HG03378 (cell line): ENCODE measurements around the gene SLC25A44.
"Not testable (repeated sequence)": the region's sequence is repeated elsewhere in the genome, so short reads cannot be mapped to it uniquely, and the experiment has no call there.

Experiments
- ATAC-seq: cut with Tn5 transposase; IDR thresholded peaks from one replicate; pipeline ENCODE4 v1.9.1; 2021; ENCODE audit warnings: mild to moderate bottlenecking, moderate library complexity; ENCODE audit not compliant: unreplicated experiment

Gene SLC25A44

DNA sequence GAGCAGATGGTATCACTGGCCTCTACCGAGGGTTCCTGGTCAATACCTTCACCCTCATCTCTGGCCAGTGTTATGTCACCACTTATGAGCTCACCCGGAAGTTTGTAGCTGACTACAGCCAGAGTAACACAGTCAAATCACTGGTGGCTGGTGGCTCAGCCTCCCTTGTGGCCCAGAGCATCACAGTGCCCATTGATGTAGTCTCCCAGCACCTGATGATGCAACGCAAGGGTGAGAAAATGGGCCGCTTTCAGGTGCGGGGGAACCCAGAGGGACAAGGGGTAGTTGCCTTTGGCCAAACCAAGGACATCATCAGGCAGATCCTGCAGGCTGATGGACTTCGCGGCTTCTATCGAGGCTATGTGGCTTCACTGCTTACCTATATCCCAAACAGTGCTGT is 6.1 kb downstream of the SLC25A44 start:
- no peak for ATAC-seq

DNA sequence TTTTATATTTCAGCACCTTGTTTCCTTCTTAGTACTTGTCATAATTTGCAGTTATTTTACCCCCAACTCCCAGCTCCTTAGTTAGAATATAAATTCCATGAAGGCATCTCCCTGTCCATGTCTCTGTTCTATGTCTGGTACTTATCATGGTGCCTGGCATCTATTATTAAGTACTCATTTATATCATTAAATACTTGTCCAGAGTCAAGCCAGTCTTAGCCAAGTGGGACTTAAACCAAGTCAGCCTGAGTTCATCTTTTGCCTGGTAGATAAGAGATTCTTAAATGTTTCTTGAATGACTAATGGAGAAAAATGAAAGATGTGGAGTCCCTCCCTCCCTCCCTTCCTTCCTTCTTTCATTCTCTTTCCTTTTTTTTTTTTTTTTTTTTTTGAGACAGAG is 9.4 kb downstream of the SLC25A44 start:
- ATAC-seq = no peak

GRCh38 chr1:156204686-156205085 is 10.8 kb downstream of the SLC25A44 start:
- ATAC-seq = no peak

DNA sequence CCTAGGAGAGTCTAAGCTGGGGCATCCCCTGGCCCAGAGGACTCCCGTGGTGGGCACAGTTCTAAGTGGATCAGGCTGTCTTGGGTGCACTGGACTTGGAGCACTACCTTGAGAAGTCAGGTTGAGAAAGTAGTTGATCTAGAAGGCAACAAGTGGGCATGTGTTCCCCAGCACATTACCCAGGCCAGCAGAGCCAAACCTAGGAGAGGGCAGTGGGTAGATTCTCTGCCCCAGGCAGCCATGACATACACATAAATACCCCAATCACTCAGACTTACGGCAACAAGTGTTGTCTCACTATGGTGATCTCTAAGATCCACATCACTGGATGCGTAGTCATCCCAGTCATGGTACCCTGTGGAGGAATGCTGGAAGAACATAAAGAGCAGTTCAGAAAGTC is 17.3 kb downstream of the SLC25A44 start:
- no peak for ATAC-seq

GRCh38 chr1:156212130-156212529 is 18.2 kb downstream of the SLC25A44 start:
- ATAC-seq = no peak

DNA sequence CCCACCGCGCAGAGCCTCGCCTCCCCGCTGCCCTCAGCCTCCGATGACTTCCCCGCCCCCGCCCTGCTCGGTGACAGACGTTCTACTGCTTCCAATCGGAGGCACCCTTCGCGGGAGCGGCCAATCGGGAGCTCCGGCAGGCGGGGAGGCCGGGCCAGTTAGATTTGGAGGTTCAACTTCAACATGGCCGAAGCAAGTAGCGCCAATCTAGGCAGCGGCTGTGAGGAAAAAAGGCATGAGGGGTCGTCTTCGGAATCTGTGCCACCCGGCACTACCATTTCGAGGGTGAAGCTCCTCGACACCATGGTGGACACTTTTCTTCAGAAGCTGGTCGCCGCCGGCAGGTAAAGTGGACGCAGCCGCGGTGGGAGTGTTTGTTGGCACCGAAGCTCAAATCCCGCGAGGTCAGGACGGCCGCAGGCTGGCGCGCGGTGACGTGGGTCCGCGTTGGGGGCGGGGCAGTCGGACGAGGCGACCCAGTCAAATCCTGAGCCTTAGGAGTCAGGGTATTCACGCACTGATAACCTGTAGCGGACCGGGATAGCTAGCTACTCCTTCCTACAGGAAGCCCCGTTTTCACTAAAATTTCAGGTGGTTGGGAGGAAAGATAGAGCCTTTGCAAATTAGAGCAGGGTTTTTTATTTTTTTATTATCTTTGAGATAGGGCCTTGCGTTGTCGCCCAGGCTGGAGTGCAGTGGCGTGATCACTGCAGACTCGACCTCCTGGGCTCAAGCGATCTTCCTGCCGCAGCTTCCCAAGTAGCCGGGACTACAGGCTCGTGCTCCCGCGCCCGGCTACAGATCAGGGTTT is 19.1 kb downstream of the SLC25A44 start, which contains the start of gene PMF1:
Gene PMF1 (plus strand): TSS at position 175 of the 811 bp plus-strand sequence. CDS start 9 bp downstream, at position 184.
- peak; percentile 84 for ATAC-seq

DNA sequence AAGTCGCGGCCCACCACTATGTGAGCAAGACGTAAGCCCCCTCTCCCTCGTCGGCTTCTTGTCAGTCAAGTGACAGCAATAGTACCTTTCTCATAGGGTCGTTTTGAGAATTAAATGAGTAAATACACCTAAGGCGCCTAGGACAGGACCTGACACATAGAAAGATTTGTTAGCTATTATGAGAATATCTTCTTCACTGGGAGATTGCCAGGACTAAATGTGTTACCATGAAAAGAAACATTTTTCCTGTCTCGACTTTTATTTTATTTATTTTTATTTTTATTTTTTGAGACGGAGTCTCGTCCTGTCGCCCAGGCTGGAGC is 19.7 kb downstream of the SLC25A44 start:
- no peak for ATAC-seq

GRCh38 chr1:156214024-156214748 is 20.3 kb downstream of the SLC25A44 start:
- no peak for ATAC-seq

DNA sequence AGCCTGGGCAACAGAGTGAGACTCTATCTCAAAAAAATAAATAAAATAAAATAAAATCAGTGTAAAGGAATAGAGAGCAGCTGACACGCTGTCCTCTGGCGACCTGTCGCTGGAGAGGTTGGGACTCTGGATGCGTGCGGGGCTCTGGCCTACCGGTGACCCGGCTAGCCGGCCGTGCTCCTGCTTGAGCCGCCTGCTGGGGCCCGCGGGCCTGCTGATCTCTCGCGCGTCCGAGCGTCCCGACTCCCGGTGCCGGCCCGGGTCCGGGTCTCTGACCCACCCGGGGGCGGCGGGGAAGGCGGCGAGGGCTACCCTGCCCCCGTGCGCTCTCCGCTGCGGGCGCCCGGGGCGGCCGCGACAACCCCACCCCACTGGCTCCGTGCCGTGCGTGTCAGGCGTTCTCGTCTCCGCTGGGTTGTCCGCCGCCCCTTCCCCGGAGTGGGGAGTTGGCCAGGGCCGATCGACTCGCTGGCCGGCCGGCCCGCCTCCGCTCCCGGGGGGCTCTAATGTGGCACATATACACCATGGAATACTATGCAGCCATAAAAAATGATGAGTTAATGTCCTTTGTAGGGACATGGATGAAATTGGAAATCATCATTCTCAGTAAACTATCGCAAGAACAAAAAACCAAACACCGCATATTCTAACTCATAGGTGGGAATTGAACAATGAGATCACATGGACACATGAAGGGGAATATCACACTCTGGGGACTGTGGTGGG is 22.6 kb downstream of the SLC25A44 start:
- not testable (repeated sequence) for ATAC-seq

DNA sequence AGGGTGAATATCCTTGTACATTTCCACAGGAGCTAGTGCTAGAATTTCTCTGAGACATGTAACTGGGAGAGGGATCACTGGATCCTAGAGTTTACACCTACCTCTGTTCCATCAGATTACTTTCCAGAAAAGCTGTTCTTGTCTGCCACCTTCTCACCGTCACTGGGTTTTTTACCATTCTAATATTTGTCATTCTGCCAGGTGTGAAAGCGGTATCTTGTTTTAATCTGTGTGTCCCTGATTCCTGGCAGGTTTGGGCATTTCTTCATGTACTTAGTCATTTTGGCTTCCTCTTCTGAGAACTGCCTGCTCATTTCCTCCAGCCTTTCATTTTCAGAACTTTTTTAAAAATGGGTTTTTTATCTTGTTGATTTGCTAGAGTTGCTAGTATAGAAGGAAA is 24.0 kb downstream of the SLC25A44 start:
- ATAC-seq = no peak

GRCh38 chr1:156220226-156220625 is 26.3 kb downstream of the SLC25A44 start:
- no peak for ATAC-seq

GRCh38 chr1:156221986-156222692 is 28.2 kb downstream of the SLC25A44 start:
- ATAC-seq = no peak

DNA sequence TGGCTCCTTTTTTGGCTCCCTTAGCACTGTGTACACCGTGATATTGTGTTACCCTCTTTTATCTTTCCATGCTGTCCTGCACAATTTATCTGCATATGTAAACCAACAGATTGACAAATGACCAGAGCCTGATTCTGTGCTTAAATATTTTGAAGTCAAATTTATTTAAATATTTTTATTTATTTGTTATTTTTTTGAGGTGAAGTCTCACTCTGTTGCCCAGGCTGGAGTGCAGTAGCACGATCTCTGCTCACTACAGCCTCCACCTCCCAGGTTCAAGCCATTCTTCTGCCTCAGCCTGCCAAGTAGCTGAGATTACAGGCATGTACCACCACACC is 31.7 kb downstream of the SLC25A44 start:
- no peak for ATAC-seq

DNA sequence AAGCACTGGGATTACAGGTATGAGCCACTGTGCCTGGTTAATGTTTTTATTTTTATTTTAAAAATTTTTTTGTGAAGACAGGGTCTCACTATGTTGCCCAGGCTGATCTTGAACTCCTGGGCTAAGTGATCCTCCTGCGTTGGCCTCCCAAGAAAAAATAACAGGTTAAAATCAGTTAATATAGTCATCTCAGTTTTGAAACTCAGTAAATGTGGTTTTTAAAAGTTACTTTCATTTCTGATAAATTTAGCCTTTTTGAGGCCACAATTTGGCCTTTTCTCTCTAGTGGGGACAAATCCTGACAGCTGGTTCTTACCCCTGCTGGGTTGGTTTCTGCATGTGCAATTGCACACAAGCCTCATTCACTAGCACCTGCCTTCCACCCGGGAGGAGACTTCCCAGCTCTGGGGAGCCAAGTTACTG is 32.2 kb downstream of the SLC25A44 start:
- ATAC-seq = peak; percentile 53

GRCh38 chr1:156226782-156227181 is 32.9 kb downstream of the SLC25A44 start:
- ATAC-seq = no peak

- ATAC-seq = no peak
Measured at GRCh38 chr1:156228501-156228900, 34.6 kb downstream of the SLC25A44 start.

DNA sequence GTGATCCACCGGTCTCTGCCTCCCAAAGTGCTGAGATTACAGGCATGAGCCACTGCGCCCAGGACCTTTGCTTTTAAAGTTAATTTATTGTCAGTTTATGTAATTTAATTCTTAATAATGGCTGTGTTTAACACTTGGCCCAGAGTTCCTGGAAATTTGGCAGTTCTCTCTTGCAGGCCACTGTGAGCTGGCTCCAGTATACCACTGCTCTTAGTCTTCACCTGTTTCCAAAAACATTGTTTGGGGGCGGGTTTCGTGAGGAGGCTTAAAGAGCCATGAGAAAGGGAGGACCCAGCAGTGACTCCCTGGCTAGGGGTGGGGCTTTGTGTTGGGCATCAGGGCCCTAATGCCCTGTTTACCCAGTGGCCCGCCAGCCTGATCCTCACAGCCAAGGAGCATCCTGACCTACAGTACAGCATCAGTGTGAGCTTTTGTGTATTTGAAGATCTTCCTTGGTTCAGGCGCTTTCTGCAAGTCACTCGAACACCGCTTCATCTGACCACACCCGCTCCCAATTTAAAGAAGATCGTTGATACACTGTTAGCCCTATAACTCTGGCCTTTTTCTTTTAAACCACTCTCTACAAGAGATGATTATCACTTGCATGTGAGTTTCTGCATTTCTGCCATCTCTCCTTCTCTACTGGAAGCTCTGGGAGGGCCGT is 36.0 kb downstream of the SLC25A44 start:
- no peak for ATAC-seq

- ATAC-seq = no peak
Measured at GRCh38 chr1:156230473-156230837, 36.6 kb downstream of the SLC25A44 start.

DNA sequence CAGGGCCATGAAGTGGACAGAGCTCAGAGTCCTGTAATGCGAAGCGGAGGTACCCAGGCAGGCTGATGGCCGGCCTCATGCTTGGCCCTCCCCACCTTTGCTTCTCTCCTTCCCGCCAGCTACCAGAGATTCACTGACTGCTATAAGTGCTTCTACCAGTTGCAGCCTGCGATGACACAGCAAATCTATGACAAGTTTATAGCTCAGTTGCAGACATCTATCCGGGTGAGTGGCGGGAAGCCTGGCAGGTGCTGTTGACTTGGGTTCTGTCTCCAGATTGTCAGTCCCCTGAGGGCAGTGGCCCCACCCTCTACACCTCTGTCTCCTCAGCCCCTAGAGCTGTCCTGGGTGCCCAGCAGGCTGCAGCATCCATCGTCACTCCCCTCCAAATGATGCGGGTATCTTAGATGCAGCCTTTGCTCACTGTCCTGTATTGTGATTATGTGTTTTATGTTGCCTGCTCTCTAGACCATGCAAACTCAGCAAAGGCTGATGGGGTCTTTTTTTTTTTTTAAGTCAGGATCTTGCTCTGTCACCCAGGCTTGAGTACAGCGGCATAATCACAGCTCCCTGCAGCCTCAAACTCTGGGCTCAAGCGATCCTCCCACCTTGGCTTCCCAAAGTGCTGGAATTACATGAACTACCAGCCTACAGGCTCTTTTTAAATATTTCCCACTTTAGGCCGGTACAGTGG is 38.4 kb downstream of the SLC25A44 start:
- ATAC-seq = no peak
